ENCODE data around the gene DIPK1A.

The DIPK1A gene

DNA sequence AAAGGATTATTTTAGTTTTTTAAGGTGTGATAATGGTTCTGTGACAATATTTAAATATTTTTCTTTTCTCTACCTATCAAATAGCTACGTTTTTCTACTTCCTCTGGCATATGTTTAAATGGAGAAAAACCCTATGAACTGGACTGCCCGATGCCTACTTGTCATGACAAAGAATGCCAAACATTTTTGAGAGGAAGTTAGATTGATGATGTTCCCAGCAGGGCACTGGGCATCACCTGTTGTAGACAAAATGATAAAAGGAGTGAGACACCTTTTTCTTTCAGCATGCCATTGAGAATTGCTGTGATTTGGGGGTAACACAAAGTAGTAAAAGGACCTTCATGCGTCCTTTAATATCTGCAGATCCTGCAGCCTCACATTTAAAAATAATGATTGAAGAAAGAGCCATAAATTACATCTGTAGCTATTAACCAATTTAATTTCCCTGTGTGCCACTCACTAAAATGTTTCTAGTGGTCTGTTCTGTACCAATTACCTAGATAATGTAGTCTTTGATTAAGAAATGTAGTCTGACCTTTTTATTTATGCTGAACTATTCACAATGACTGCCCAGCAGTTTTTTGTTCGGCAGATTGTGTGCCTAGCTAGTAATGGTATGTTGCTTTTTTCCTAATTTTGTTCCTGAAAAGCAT lies 81.8 kb downstream of the DIPK1A start:
- H3K36me3 Mint-ChIP-seq (ENCODE audit: low read depth), result peaks cover 7% of the 10 kb centered on the region
- TF ChIP-seq, protein P1, sequence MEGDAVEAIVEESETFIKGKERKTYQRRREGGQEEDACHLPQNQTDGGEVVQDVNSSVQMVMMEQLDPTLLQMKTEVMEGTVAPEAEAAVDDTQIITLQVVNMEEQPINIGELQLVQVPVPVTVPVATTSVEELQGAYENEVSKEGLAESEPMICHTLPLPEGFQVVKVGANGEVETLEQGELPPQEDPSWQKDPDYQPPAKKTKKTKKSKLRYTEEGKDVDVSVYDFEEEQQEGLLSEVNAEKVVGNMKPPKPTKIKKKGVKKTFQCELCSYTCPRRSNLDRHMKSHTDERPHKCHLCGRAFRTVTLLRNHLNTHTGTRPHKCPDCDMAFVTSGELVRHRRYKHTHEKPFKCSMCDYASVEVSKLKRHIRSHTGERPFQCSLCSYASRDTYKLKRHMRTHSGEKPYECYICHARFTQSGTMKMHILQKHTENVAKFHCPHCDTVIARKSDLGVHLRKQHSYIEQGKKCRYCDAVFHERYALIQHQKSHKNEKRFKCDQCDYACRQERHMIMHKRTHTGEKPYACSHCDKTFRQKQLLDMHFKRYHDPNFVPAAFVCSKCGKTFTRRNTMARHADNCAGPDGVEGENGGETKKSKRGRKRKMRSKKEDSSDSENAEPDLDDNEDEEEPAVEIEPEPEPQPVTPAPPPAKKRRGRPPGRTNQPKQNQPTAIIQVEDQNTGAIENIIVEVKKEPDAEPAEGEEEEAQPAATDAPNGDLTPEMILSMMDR (IDR thresholded peaks at IDR 0.05), result no peak
- H3K9me3 Mint-ChIP-seq, result peaks cover 3% of the 10 kb centered on the region
- H3K27ac Mint-ChIP-seq, result no peak overlapping the region
- no peaks in the 10 kb centered on the region for H3K4me1 Mint-ChIP-seq
- no peaks in the 10 kb centered on the region for H3K27me3 Mint-ChIP-seq (ENCODE audit: low read depth, poor library complexity)
- DNase-seq, result no peak
- H3K4me3 Mint-ChIP-seq, result no peak overlapping the region

DNA sequence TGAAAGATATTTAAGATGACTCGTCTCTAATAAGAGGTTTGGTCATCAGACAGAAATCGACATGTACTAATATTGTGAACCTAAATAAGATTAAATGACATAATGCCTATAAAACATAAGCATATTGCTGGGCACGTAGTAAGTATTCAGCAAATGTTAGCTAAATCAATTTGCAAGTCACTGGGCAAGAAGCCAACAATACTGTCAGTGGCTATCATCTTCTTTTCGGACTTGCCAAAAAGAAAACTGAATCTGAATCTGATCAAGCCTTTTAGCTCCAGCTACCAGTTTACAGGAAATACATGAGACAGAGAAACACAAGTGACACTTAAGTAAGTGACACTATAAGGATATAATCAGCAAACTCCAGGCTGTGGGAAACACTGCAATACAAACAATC lies 83.5 kb downstream of the DIPK1A start:
- Mint-ChIP-seq H3K9me3 (peaks cover 12% of the 10 kb centered on the region), H3K4me3 (no peak overlapping the region), H3K27me3 (ENCODE audit: low read depth, poor library complexity) (no peaks in the 10 kb centered on the region), H3K4me1 (no peaks in the 10 kb centered on the region), H3K27ac (no peak overlapping the region), H3K36me3 (ENCODE audit: low read depth) (peaks cover 17% of the 10 kb centered on the region)
- DNase-seq, result no peak
- TF ChIP-seq, protein P1 (IDR thresholded peaks at IDR 0.05), result no peak

DNA sequence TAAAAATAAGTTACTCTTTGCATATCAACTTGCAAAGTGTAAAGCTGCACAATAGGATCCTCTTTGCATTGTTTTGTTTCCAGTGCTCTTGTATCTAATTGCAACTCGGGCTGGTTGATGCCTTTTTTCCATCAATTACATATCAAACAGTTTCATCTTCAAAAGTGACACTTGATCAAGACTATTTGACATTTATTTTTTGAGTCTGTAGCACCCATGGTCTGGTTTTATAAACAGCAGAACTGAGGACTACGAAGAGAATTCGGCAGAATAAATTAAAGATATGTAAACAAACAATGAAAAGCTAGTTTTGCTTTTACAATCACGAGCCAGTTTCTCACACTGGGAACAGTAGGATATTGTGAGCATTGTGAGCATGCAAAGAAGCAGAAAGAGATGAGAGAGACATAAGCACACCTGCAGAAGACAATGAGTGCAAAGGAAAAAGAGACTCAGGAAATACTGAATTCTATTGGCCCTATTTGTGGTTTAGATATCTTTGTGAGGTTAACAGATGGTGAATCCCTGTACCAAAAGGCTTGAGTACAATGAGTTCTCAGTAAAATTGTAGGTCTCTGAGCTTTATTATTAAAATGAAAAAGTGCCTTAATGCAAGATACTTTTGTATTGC lies 84.1 kb downstream of the DIPK1A start:
- H3K27me3 Mint-ChIP-seq (ENCODE audit: low read depth, poor library complexity), result no peaks in the 10 kb centered on the region
- TF ChIP-seq, protein P1 (IDR thresholded peaks at IDR 0.05), result no peak
- no peak for DNase-seq
- peaks cover 22% of the 10 kb centered on the region for H3K36me3 Mint-ChIP-seq (ENCODE audit: low read depth)
- H3K4me3 Mint-ChIP-seq, result no peak overlapping the region
- peaks cover 17% of the 10 kb centered on the region for H3K9me3 Mint-ChIP-seq
- H3K27ac Mint-ChIP-seq, result no peak overlapping the region
- no peaks in the 10 kb centered on the region for H3K4me1 Mint-ChIP-seq

DNA sequence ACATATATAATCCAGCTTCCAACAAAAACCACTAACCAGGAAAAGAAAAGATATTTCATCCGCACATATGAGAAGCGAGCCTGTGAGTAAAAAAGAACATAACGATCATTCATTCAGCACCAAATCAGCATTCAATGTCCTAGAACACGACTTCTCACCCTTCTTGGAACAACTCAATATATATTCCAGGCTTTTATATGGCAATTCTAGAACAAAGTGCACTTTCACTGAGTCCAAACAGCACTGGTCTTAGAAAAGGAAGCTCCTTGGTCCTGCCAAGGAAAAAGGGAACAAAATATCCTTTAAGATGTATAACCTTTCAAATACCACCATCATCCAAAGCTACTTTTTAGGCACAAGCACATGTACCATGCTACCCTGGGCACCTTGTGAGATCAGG lies 84.9 kb downstream of the DIPK1A start:
- Mint-ChIP-seq H3K27me3 (ENCODE audit: low read depth, poor library complexity) (no peaks in the 10 kb centered on the region), H3K27ac (no peak overlapping the region), H3K9me3 (peaks cover 19% of the 10 kb centered on the region), H3K4me3 (no peak overlapping the region), H3K36me3 (ENCODE audit: low read depth) (peaks cover 23% of the 10 kb centered on the region), H3K4me1 (no peaks in the 10 kb centered on the region)
- TF ChIP-seq, protein P1 (IDR thresholded peaks at IDR 0.05), result no peak
- DNase-seq, result no peak

DNA sequence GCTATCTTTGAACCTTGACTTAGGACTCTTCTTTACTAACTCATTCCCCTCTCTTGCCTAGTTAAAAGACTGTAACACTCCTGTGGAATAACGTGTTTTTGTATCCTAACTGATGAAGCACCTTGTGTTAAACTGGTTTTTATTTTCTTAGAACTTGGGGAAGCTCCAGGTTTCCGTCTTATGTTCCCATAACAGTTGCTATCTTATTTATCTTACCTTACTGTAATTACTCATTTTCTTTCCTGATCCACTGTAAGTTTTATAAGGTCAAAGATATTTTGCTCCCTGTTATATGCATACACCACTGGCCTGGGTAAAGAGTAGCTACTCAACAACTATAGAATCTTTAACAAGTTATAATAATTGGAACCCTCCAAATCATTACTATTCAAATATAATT lies 86.3 kb downstream of the DIPK1A start:
- H3K4me3 Mint-ChIP-seq, result no peak overlapping the region
- H3K27ac Mint-ChIP-seq, result no peak overlapping the region
- peaks cover 23% of the 10 kb centered on the region for H3K36me3 Mint-ChIP-seq (ENCODE audit: low read depth)
- peaks cover 19% of the 10 kb centered on the region for H3K9me3 Mint-ChIP-seq
- H3K4me1 Mint-ChIP-seq, result no peaks in the 10 kb centered on the region
- H3K27me3 Mint-ChIP-seq (ENCODE audit: low read depth, poor library complexity), result peaks cover 3% of the 10 kb centered on the region
- no peak for DNase-seq
- TF ChIP-seq, protein P1 (IDR thresholded peaks at IDR 0.05), result no peak

DNA sequence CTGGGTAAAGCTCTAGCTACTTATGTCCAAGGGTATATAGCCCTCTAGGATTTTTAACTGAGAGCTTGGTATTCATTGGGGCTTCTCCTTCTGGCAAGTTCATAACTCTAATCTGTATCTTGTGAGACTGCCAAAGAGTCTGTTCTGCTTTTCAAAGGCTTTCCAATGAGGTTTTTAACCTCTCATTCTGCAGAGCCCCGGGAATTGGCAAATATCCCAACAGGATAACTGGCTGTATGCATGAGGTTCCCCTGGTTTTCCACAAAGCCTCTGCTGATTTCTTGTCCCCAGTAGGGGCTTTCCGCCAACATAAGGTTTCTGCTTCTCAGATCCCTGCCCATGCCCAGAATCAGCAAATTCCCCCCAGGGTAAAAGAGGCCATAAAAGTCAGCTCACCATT lies 88.5 kb downstream of the DIPK1A start:
- H3K4me3 Mint-ChIP-seq, result no peak overlapping the region
- no peak overlapping the region for H3K27ac Mint-ChIP-seq
- H3K4me1 Mint-ChIP-seq, result no peaks in the 10 kb centered on the region
- TF ChIP-seq, protein P1 (IDR thresholded peaks at IDR 0.05), result no peak
- peaks cover 3% of the 10 kb centered on the region for H3K27me3 Mint-ChIP-seq (ENCODE audit: low read depth, poor library complexity)
- H3K36me3 Mint-ChIP-seq (ENCODE audit: low read depth), result peaks cover 23% of the 10 kb centered on the region
- peaks cover 19% of the 10 kb centered on the region for H3K9me3 Mint-ChIP-seq
- no peak for DNase-seq

Measured in nephron progenitor cell (in vitro differentiated cells).